GM18868 (cell line): ENCODE data around the gene BPGM.

Source experiments
- ATAC-seq: cut with Tn5 transposase; IDR thresholded peaks from one replicate; pipeline ENCODE4 v1.9.1; 2021; ENCODE audit warnings: mild to moderate bottlenecking, moderate library complexity; ENCODE audit not compliant: unreplicated experiment

The BPGM gene

DNA sequence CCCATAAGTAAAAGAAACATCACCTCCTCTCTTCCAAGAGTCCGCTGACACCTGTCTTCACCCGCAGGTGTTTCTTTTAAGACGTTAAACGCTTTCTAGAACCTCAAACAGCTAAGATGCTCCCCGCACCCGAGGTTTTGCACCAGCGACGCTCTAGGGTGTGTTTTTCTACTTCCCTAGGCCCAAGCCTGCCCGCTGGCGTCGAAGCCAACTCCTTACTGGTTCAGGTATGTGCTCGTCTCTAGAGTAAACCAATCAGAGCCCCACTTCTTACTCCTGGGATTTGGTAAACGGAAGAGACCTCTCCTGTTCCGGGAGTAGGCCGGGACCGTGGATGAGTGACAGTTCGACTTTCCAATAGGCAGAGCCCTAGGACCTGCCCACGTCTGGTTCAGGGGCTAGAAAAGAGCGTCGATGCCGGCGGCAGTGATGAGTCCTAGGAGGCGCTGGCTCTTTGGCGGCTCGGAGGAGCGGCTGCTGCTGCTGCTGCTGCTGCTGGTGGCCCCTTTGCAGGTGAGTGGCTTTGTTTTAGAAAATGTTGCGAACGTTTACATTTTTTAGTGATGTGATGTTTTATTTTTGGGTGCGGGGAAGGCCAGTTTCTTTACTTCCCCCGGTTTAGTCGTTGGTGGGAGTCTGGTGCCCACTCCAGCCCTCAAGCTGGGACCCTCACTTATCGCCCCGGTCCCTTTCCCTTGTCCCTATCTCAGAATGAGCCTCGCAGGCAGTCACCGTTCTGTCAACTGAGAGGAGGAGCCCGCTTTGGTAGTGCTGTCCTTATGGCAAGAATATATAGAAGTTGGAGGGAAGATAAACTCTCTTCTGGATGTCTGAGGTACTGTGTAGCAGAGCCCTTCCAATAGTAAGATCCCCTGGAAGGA lies at the start of gene BPGM:
BPGM (plus strand) TSS at position 429 of the 881 bp plus-strand sequence. CDS start 14,655 bp downstream, outside the sequence.
- peak; percentile 97 for ATAC-seq

DNA sequence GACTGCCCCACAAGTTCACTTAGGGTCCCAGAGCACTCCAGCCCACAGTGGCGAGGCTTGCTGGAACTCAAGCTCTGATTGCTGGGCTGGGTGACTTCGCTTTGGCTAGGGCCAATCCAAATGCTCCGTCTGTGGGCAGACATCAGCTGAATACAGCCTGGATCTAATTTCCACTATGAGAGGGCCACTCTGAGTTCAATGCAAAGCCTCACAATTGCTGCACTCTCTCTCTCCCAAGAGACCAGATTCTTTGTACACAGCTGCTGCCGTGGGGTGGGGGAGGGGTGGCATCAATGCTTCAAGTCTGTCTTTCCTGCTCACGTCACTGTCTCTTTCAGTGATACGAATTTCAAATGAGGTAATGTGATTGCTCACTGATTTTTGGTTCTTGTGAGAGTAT lies 47.3 kb upstream of the BPGM start:
- ATAC-seq, result no peak

DNA sequence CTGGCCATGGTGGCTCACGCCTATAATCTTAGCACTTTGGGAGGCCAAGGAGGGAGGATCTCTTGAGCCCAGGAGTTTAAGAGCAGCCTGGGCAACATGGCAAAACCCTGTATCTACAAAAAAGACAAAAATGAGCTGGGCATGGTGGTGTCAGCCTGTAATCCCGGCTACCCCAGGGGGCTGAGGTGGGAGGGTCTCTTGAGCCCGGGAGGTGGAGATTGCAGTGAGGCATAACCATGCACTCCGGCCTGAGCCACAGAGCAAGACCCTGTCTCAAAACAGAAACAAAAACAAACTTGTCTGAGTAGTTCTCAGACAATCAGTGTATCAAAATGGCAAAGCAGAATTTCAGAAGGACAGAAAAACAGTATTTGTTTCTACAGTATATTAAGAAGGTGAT lies 45.2 kb upstream of the BPGM start:
- no peak for ATAC-seq

DNA sequence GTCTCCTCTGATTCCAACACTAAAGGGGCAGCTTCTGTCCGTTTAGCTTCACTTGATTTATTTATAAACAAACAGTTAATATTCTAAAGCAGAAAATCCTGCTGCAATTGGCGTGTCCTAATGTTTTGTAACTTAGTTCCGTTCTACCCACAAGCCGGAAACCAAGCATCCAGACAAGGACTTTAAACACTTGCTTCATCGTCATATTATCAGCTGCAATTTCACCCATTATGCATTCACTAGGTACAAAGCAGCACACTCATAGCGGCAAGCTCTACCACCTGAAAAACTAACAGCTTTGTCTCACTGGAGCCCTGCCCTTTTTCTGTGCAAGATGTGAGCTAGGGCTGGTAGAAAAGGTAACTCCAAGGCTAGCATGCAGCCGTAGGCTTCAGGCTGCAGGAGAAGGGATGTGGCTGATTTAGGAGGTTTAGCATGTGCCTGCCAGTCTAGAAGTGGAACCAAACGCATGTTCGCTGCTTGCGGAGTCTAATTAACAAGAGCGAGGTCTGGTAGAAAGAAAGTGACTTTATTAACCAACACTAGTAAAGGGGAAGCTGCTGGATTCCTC lies 43.7 kb upstream of the BPGM start:
- ATAC-seq, result no peak

DNA sequence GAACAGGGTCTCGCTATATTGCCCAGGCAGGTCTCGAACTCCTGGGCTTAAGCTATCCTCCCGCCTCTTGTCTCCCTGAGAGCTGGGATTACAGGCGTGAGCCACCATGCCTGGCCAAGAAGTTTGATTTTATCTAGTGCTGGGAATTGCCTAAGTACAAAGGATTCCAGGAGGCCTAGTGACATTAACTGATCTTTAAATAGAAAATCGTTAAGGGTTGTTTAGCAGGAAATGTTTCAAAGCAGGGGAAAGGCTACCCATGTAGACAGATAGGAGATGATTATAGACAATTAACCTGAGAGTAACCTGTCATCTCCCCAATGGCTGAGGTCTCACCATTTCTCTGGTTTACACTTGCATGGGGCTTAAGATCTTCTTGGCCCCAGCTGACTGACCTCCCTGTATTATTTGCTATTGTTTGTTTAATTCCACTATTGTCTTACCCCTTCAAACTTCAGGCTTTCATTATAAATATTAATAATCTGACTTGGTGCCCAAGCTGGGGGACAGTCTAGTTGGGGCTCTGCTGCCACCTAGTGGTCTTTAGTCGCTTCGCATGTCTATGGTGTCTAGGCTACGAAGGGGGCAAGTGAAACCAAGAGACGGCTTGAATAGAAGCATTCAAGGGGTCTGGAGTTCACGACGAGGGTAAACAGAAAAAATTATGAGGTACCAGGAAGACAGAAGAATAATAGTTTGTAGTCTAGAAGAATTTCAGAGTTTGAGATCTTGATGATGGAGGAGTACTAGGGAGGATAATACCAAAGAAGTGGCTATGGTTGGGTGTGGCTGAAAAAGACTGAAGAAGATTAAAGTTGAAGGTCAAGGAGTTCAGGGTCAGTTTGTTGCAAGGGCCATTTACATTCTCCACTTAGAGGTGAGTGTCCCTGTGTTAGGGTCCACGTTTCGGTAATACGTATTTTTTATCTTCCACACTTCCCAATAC lies 40.4 kb upstream of the BPGM start:
- ATAC-seq, result peak; percentile 83

DNA sequence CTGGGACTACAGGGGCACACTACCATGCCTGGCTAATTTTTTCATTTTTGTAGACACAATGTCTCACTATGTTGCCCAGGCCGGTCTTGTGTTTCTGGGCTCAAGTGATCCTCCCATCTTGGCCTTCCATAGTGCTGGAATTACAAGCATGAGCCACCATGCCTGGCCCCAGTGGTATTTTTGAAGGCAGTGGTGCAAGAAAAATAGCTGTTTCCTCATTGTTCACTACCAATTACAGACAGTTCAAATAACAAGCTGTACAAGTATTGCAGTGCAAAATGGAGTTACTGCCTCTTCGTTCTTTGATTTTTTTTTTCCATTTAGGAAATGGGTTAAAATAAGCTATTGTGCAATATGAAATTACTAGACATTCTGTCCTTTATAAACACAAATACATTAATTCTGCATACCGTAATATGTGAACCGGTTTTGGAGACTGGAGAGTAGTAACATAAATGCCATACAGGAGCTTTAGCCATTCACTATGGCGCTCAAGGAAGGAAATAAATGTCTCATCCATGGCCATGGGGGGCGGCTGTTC lies 35.0 kb upstream of the BPGM start:
- no peak for ATAC-seq

DNA sequence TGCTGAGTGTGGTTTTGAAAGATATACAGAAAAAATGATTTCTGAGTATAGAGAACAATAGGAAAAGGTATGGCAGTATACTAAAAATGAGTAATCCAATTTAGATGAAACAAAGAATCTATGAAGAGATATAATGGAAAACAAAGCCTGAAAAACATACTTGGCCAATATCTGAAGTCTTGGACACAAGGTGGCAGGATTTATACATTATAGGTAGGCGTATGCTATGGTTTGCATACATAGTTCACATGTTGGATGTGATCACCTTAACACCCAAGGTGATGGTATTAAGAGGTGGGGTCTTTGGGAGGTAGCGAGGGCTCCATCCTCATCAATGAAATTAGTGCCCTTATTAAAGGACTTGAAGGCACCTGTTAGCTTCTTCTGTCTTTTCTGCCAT lies 34.5 kb upstream of the BPGM start:
- ATAC-seq, result no peak

DNA sequence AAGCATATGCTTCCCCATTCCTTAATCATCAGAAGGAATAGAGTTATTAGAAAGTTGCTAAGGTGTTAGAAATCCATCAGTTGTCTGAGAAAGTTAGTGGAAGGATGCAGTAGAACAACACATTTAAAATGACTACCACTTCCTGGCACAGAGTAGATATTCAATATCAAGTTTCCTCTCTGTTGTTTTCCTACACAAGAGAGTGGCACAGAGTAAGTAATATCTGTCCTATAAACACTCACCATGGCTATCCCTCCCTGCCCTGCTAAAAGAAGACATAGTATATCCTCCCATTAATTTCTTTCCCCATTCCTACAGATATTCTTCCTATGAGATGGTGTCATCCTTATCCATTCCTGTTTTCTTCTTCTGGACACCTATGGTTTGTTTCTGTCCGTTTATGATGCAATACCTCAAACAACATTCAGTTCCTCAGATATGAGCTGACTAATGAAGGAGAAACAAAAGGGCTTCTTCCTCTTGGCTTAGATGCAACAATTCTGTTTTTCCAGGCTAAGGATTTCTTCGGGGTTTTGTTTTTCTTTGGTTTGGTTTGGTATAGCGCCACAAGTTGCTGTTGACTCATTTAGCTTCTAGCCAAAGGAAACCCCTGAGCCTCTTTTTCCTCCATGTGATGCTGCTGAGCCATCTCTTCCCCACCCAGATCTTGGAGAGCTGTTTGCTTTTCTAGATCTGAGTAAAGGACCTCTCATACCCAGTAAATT lies 32.9 kb upstream of the BPGM start:
- no peak for ATAC-seq

DNA sequence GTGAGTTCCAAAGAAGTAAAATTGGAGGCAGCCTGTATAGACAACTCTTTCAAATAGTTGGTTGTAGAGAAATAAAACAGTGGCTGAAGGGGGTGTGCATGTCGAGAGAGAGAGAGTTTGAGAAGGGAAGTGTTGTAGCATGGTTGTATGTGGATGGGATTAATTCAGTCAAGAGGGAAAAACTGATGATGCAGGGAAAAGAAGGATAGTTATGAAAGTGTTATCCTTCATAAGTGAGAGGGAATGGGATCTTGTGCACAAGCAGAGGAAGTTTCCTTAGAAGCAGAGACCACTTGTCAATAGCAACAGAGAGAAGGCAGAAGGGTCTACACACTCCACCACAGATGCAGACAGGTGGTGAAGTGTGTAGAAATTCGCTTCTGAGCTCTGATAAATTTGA lies 30.0 kb upstream of the BPGM start:
- ATAC-seq, result no peak

DNA sequence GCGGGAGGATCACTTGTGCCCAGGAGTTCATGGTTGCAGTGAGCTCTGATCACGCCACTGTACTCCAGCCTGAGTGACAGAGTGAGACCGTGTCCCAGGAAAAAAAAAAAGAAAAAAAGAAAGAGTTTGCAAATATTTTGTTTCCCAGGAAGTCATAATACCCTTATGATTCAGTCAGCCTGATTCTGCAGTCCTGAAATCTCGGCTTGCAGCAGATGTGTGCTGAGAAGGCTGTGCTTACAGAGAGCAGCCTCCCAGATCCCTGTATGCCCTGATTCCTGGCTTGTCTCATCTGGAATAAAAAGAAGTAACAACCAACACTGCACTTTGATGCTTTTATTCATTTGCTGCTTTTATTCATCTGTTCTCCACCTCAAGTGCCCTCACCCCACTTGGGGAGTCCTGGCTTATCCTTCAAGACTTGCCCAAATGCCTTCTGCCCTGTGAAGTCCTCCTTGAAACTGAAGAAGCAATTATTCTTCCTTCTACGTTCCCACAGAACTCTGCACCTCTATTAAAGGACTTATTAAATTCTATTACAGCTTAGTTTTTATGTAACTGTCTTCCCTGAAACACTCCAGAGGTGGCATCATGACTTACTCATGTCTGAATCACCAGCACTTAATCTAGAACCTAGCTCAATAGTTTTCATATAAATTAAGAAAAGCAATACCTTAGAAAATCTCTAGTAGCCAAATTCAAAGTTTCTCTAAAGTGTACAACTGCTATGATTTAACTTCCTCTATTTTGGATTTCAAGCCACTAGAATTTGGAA lies 27.7 kb upstream of the BPGM start:
- no peak for ATAC-seq

DNA sequence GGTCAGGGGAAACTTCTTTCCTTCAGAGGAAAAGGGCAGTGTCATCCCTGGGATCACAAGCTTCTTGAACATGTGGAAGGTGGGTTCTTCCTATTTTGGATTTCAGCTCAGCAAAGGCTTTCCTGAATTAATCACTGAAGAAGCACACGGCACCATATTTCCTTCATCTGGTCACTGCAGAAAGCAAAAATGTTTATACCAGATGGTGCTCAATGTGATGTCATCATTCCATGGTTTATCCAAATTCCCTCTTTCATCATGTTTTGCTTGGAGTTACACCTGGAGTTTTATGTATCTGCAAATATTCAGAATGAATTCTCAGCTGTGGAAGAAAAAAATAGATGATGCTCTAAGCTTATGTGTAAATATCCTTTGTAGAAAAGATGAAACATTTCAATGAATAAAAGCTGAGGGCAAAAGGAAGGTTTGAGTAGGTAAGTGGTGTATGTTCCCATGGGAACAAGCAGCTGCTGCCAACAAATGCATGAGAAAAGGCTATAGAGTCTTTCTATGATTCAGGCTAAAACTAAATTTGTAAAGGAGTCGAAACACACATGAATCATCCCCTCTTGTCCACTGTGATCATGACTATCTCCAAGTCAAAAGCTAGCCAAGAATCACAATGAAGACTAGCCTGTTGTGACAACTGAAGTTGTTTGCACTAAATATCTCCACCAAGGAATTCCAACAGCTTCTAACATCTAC lies 26.9 kb upstream of the BPGM start:
- ATAC-seq, result no peak

DNA sequence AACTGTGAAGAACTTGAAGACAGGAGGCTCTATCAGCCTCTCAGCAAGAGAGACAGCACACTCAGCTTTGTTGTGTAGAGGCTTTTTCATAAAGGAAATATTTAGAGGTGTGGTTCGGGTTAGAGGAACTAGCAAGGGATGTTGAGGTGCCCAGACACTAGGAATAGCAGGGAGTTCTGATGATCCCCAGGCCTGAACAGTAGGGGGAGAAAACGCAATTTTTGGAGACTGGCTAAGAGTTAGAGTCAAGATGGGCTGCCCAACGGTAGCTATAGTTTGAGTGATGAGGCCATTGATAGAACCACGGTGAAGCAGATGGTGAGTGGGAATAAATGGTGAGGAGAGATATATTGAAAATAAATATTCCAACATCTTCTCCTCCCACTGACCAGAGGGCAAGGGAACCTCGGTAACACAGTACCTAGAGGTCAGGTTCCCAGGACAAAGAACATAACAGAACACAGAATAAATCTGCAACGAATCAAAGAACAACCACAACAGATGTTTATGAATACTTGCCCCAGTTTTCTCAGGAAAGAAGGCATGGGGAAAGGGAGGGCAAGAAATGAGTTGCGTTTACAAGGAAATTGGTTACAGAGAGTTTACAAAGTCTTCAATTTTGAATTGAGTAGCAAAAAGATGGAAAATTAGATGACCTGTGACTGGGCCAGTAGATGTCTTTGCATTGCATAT lies 24.2 kb upstream of the BPGM start:
- no peak for ATAC-seq

DNA sequence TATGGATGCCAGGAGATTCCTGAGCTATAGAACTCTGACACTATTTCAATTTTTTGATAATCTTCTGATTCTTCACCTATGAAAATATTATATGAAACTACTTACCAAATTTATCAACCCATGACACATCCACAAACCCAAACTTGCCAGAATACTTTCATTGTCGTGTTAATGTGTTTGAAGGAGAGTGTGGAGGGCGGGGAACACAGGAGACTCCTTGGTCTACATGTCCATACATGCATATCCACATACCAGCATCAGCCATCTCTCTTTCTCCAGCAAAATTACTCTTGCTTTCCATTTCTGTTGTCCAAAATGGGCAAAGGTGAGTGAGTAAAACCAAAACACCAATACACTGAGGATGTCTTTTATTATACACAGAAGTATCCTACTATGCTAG lies 23.5 kb upstream of the BPGM start:
- no peak for ATAC-seq

DNA sequence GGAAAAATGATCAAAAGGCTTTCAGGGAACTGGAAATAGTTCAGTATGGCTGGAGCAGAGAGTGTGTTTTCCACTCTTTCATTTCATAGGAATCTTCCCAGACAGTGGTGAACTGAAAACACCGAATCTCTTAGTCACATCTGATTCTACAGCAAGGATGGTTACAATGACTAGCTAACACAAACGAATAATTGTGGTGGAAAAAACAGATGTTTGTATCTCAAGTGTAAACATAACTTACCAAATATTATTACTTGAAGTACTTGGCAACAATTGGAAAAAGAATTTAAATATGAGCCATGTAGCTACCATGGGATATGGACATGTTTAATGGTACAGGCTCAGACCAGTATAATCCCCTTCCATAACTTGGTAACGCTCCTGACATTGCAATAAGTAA lies 21.1 kb upstream of the BPGM start:
- no peak for ATAC-seq

DNA sequence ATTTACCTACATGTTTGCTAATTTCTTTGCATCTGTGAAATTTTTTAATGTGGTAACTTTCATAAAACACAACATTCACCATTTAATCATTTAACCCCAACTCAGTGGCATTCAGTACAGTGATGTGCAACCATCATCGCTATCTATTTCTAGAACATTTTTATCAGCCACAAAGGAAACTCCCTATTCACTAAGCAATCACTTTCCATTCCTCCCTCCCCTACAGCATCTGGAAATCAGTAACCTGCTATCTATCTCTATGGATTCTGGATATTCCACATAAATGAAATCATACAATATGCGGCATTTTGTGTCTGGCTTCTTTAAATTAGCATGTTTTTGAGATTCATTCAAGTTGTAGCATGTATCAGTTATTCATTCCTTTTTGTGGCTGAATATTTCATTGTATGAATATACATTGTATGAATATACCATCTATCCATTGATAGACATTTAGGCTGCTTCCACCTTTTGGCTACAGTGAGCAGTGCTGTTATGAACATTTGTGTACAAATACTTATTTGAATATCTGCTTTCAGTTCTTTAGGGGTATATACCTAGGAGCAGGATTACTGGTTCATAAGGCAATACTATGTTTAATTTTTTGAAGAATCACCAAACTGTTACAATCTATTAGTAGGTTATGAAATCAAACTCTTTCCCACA lies 19.4 kb upstream of the BPGM start:
- no peak for ATAC-seq

DNA sequence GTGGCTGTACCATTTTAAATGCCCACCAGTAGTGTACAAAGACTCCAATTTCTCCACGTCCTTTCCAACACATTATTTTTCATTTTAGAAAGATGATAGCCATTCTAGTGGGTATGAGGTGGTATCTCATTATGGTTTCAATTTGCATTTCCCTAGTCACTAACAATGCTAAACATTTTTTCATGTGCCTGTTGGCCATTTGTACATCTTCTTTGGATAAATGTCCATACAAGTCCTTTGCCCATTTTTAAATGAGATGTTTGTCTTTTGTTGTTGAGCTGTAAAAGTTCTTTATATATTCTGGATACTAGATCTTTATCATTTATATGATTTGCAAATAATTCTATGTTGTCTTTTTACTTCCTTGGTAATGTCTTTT lies 18.9 kb upstream of the BPGM start:
- ATAC-seq, result no peak

DNA sequence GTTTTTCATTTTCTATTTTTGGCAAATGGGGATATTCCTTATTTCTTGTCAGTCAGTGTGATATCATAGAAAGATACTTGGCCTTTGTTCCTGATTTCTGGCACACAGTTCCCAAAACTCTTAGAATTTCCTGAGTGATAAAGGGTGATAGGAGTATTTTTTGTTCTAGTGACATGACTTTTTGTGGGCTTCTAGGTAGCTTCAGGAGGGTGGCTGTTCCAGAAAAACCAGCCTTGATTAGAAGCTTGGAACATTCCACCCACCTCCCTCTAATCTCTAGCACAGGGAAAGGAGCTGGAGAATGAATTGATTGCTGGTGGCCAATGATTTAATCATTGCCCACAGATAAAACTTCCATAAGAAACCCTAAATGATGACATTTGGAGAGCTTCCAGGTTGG lies 17.2 kb upstream of the BPGM start:
- no peak for ATAC-seq

DNA sequence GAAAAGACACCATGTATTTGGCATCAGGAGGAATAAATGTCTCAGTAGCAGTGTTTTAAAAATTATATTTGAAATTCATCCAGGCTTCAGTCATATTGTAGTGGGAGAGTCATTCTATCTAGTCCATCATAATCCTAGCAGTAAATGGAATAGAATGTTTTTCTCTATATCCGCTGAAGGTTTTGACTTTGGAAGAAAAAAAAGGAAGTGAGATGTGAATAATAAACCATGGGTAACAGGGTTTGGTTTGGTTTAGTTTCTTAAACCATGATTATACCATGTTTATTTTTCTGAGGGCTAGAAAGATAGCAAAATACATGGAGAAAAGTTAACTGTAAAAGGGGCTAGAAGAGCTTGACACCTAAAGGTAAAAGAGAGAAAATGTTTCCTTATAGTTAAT lies 16.4 kb upstream of the BPGM start:
- ATAC-seq, result no peak
